ENCODE measurements around the gene XPO6.

DNA sequence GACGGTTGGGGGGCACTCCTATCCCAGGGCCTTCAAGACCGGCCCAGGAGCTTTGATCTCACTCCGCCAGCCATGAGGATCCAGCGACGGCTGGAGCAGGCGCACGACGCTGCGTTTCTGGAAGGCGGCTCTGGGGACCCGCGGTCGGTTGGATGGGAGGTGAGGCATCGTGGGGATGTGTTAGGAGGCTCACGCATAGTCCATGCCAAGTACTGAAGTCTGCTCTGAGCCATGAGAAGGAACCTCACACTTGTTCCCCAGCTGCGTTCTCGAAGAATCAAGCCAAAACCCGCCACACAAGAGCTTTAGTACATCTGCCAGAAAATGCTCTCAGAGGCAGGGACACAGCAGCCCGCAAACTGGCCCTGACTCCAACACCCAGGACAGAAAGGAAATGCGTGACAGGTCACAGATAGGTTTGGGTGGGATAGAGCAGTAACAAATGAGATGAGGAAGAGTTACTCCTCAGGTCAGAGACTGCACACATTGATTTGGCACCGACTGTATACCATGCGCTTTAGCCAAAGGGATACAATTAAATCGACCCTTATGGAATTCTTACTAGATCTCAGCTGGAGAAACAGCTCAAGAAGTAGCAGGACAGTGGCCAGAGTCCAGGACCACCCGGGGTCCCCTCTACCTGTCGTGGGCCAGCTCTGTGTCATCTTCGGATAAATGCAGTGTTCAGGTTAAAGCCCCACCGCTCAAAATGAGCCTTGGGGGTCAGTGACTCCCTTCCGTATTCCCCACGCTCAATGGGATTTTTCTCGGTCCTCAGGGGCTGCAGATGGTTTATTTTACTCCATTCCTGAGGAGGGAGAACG is 141.6 kb downstream of the XPO6 start:
- no peak for TF ChIP-seq EZH2 (IDR thresholded peaks at IDR 0.05; ENCODE audit: borderline replicate concordance, insufficient read depth, low read length, poor library complexity, severe bottlenecking)
- no peak for TF ChIP-seq SMC3 (conservative IDR thresholded peaks at IDR 0.05; ENCODE audit: poor library complexity)
- TF ChIP-seq, protein P1, sequence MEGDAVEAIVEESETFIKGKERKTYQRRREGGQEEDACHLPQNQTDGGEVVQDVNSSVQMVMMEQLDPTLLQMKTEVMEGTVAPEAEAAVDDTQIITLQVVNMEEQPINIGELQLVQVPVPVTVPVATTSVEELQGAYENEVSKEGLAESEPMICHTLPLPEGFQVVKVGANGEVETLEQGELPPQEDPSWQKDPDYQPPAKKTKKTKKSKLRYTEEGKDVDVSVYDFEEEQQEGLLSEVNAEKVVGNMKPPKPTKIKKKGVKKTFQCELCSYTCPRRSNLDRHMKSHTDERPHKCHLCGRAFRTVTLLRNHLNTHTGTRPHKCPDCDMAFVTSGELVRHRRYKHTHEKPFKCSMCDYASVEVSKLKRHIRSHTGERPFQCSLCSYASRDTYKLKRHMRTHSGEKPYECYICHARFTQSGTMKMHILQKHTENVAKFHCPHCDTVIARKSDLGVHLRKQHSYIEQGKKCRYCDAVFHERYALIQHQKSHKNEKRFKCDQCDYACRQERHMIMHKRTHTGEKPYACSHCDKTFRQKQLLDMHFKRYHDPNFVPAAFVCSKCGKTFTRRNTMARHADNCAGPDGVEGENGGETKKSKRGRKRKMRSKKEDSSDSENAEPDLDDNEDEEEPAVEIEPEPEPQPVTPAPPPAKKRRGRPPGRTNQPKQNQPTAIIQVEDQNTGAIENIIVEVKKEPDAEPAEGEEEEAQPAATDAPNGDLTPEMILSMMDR (IDR thresholded peaks at IDR 0.05; ENCODE audit: poor library complexity, severe bottlenecking), result no peak
- no peak for TF ChIP-seq POLR2AphosphoS5 (IDR thresholded peaks at IDR 0.05)
- no peak for TF ChIP-seq REST (IDR thresholded peaks at IDR 0.05; ENCODE audit: borderline replicate concordance)
- no peak for TF ChIP-seq RAD21 (conservative IDR thresholded peaks at IDR 0.05)
- TF ChIP-seq EP300 (conservative IDR thresholded peaks at IDR 0.05; ENCODE audit: poor library complexity, severe bottlenecking), result no peak
